Ishikawa (cell line): Measurements from ENCODE around the gene BMP7.

Source experiments
- CEBPB ChIP-seq: IDR thresholded peaks from 2 replicates; pipeline ENCODE4 v1.6.1; 2012
- CREB1 ChIP-seq: IDR thresholded peaks from 2 replicates; pipeline ENCODE4 v1.6.1; 2012; ENCODE audit warnings: low read depth
- EGR1 ChIP-seq: IDR thresholded peaks from 2 replicates; pipeline ENCODE4 v1.6.1; 2012
- EP300 ChIP-seq: IDR thresholded peaks from 2 replicates; pipeline ENCODE4 v1.6.1; 2012; ENCODE audit warnings: borderline replicate concordance
- FOXM1 ChIP-seq: IDR thresholded peaks from 2 replicates; pipeline ENCODE4 v1.6.1; 2012; ENCODE audit warnings: low read depth, borderline replicate concordance
- MAX ChIP-seq: IDR thresholded peaks from 2 replicates; pipeline ENCODE4 v1.6.1; 2012
- RAD21 ChIP-seq: IDR thresholded peaks from 2 replicates; pipeline ENCODE4 v1.6.1; 2012; ENCODE audit warnings: low read depth
- REST ChIP-seq: IDR thresholded peaks from 2 replicates; pipeline ENCODE4 v1.6.1; 2012; ENCODE audit warnings: low read depth, mild to moderate bottlenecking
- TAF1 ChIP-seq: IDR thresholded peaks from 2 replicates; pipeline ENCODE4 v1.6.1; 2012; ENCODE audit warnings: low read depth, mild to moderate bottlenecking
- TCF12 ChIP-seq: IDR thresholded peaks from 2 replicates; pipeline ENCODE4 v1.6.1; 2012; ENCODE audit warnings: low read depth
- TEAD4 ChIP-seq: IDR thresholded peaks from 2 replicates; pipeline ENCODE4 v1.6.1; 2012
- USF1 ChIP-seq: IDR thresholded peaks from 2 replicates; pipeline ENCODE4 v1.6.1; 2012
- ZBTB7A ChIP-seq: IDR thresholded peaks from 2 replicates; pipeline ENCODE4 v1.6.1; 2012; ENCODE audit warnings: low read depth

- TF ChIP-seq MAX = no peak
- TF ChIP-seq EP300 = no peak
- no peak for TF ChIP-seq RAD21
- TF ChIP-seq TAF1 = no peak
- TF ChIP-seq TCF12 = no peak
- no peak for TF ChIP-seq CREB1
- no peak for TF ChIP-seq REST
- no peak for TF ChIP-seq USF1
- no peak for TF ChIP-seq ZBTB7A
- TF ChIP-seq FOXM1 = no peak
- no peak for TF ChIP-seq EGR1
- TF ChIP-seq TEAD4 = no peak
- no peak for TF ChIP-seq CEBPB
Measured at GRCh38 chr20:57224641-57225138, 41.8 kb downstream of the BMP7 start.
